HG02588 (cell line): ENCODE measurements around the gene MYL5.
"Not testable (repeated sequence)": the region's sequence is repeated elsewhere in the genome, so short reads cannot be mapped to it uniquely, and the experiment has no call there.

Experiments used
- ATAC-seq: cut with Tn5 transposase; IDR thresholded peaks from one replicate; pipeline ENCODE4 v1.9.1; 2021; ENCODE audit warnings: mild to moderate bottlenecking, moderate library complexity; ENCODE audit not compliant: unreplicated experiment

The MYL5 gene

GRCh38 chr4:635851-636627 lies 38.3 kb upstream of the MYL5 start:
- no peak for ATAC-seq

GRCh38 chr4:636628-637159 lies 37.6 kb upstream of the MYL5 start:
- ATAC-seq = no peak

GRCh38 chr4:637536-638280 lies 36.6 kb upstream of the MYL5 start:
- no peak for ATAC-seq

- ATAC-seq = not testable (repeated sequence)
Observed at GRCh38 chr4:642366-642765, 32.0 kb upstream of the MYL5 start.

- no peak for ATAC-seq
Observed at GRCh38 chr4:646460-646859, 27.9 kb upstream of the MYL5 start.

GRCh38 chr4:647481-647880 lies 26.9 kb upstream of the MYL5 start:
- ATAC-seq = no peak

GRCh38 chr4:648579-649292 lies 25.6 kb upstream of the MYL5 start:
- no peak for ATAC-seq

GRCh38 chr4:649293-649625 lies 25.1 kb upstream of the MYL5 start:
- ATAC-seq = no peak

GRCh38 chr4:649751-650310 lies 24.5 kb upstream of the MYL5 start:
- no peak for ATAC-seq

GRCh38 chr4:650461-650860 lies 23.9 kb upstream of the MYL5 start:
- ATAC-seq = no peak

- ATAC-seq = no peak
Observed at GRCh38 chr4:650951-651883, 23.1 kb upstream of the MYL5 start.

- ATAC-seq = no peak
Observed at GRCh38 chr4:651884-652642, 22.3 kb upstream of the MYL5 start.

- no peak for ATAC-seq
Observed at GRCh38 chr4:653080-653821, 21.1 kb upstream of the MYL5 start.

GRCh38 chr4:653831-654502 lies 20.4 kb upstream of the MYL5 start:
- no peak for ATAC-seq

GRCh38 chr4:654503-654845 lies 19.9 kb upstream of the MYL5 start:
- no peak for ATAC-seq

GRCh38 chr4:654871-655463 lies 19.4 kb upstream of the MYL5 start:
- ATAC-seq = no peak

- ATAC-seq = no peak
Observed at GRCh38 chr4:655464-656151, 18.7 kb upstream of the MYL5 start.
